ENCODE results near the gene CCDC117.

The CCDC117 gene

GRCh38 chr22:28759861-28760560 is 12.5 kb upstream of the CCDC117 start:
- no peak for TF ChIP-seq RAD21 (IDR thresholded peaks at IDR 0.05; ENCODE audit: low read depth)
- TF ChIP-seq MAX (IDR thresholded peaks at IDR 0.05), result no peak
- TF ChIP-seq CEBPB (IDR thresholded peaks at IDR 0.05), result no peak

- TF ChIP-seq EGR1 (IDR thresholded peaks at IDR 0.05) (no peak), TCF12 (IDR thresholded peaks at IDR 0.05; ENCODE audit: low read depth) (no peak), TEAD4 (IDR thresholded peaks at IDR 0.05) (no peak), YY1 (IDR thresholded peaks at IDR 0.05; ENCODE audit: low read depth) (no peak), ZBTB7A (IDR thresholded peaks at IDR 0.05; ENCODE audit: low read depth) (no peak), TAF1 (IDR thresholded peaks at IDR 0.05; ENCODE audit: low read depth) (no peak), NFIC (IDR thresholded peaks at IDR 0.05) (no peak), RAD21 (IDR thresholded peaks at IDR 0.05; ENCODE audit: low read depth) (no peak), FOXM1 (IDR thresholded peaks at IDR 0.05; ENCODE audit: borderline replicate concordance, low read depth) (no peak), CREB1 (IDR thresholded peaks at IDR 0.05; ENCODE audit: low read depth) (no peak)
Observed at GRCh38 chr22:28761449-28761755, 11.1 kb upstream of the CCDC117 start.

- TF ChIP-seq ZBTB7A (IDR thresholded peaks at IDR 0.05; ENCODE audit: low read depth) (no peak), MAX (IDR thresholded peaks at IDR 0.05) (no peak), CREB1 (IDR thresholded peaks at IDR 0.05; ENCODE audit: low read depth) (no peak), YY1 (IDR thresholded peaks at IDR 0.05; ENCODE audit: low read depth) (no peak), USF1 (IDR thresholded peaks at IDR 0.05) (no peak), NFIC (IDR thresholded peaks at IDR 0.05) (no peak), REST (IDR thresholded peaks at IDR 0.05; ENCODE audit: low read depth) (no peak), TEAD4 (IDR thresholded peaks at IDR 0.05) (no peak), CEBPB (IDR thresholded peaks at IDR 0.05) (no peak), RAD21 (IDR thresholded peaks at IDR 0.05; ENCODE audit: low read depth) (no peak), EGR1 (IDR thresholded peaks at IDR 0.05) (no peak), TCF12 (IDR thresholded peaks at IDR 0.05; ENCODE audit: low read depth) (no peak), FOXM1 (IDR thresholded peaks at IDR 0.05; ENCODE audit: borderline replicate concordance, low read depth) (no peak), EP300 (IDR thresholded peaks at IDR 0.05; ENCODE audit: borderline replicate concordance) (no peak), TAF1 (IDR thresholded peaks at IDR 0.05; ENCODE audit: low read depth) (no peak)
Observed at GRCh38 chr22:28766628-28767027, 5.9 kb upstream of the CCDC117 start.

GRCh38 chr22:28768701-28769393 is 3.6 kb upstream of the CCDC117 start:
- TF ChIP-seq EP300 (IDR thresholded peaks at IDR 0.05; ENCODE audit: borderline replicate concordance) (no peak), USF1 (IDR thresholded peaks at IDR 0.05) (no peak), ZBTB7A (IDR thresholded peaks at IDR 0.05; ENCODE audit: low read depth) (no peak), YY1 (IDR thresholded peaks at IDR 0.05; ENCODE audit: low read depth) (no peak), TAF1 (IDR thresholded peaks at IDR 0.05; ENCODE audit: low read depth) (no peak), RAD21 (IDR thresholded peaks at IDR 0.05; ENCODE audit: low read depth) (no peak), TEAD4 (IDR thresholded peaks at IDR 0.05) (no peak), CEBPB (IDR thresholded peaks at IDR 0.05) (no peak), MAX (IDR thresholded peaks at IDR 0.05) (no peak)

- no peak for TF ChIP-seq NFIC (IDR thresholded peaks at IDR 0.05)
- no peak for TF ChIP-seq CREB1 (IDR thresholded peaks at IDR 0.05; ENCODE audit: low read depth)
- no peak for TF ChIP-seq REST (IDR thresholded peaks at IDR 0.05; ENCODE audit: low read depth)
- no peak for TF ChIP-seq MAX (IDR thresholded peaks at IDR 0.05)
- no peak for TF ChIP-seq EP300 (IDR thresholded peaks at IDR 0.05; ENCODE audit: borderline replicate concordance)
Observed at GRCh38 chr22:28769394-28770085, 3.0 kb upstream of the CCDC117 start.
